T-helper 1 cell (primary cell): ENCODE measurements around the gene CAD.

Experiments
- DNase-seq, 5 donors: peaks; one replicate each; pipeline ENCODE4 v3.0.0-alpha.2; 2012 to 2020

The CAD gene

GRCh38 chr2:27231921-27232320, 14.8 kb downstream of the CAD start:
- no peak for DNase-seq

DNA sequence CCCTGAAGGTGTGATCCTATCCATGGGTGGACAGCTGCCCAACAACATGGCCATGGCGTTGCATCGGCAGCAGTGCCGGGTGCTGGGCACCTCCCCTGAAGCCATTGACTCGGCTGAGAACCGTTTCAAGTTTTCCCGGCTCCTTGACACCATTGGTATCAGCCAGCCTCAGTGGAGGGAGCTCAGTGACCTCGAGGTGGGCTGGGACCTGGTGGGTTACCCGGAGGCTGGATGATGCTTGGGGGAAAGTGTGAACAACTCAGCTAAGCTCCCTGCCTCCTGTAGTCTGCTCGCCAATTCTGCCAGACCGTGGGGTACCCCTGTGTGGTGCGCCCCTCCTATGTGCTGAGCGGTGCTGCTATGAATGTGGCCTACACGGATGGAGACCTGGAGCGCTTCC, 16.2 kb downstream of the CAD start:
- no peak for DNase-seq

- no peak for DNase-seq
Observed at GRCh38 chr2:27236136-27236535, 19.0 kb downstream of the CAD start.

DNA sequence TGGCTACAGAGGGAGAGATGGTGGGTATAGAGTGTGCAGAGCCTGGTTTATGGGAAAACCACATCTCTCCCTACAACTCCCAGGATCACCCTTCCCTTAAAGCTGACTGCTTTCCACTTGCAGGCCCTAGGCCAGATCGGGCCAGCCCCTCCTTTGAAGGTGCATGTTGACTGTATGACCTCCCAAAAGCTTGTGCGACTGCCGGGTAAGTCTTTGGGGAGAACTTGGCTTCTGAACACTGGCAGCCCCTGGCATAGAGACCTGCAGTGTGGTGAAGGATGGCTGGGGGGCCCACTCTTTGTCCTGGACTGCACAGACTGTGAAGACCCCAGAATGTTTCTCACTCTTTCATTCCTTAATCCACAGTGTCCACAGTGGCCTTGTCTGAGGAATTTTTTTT, 19.5 kb downstream of the CAD start:
- no peak for DNase-seq

DNA sequence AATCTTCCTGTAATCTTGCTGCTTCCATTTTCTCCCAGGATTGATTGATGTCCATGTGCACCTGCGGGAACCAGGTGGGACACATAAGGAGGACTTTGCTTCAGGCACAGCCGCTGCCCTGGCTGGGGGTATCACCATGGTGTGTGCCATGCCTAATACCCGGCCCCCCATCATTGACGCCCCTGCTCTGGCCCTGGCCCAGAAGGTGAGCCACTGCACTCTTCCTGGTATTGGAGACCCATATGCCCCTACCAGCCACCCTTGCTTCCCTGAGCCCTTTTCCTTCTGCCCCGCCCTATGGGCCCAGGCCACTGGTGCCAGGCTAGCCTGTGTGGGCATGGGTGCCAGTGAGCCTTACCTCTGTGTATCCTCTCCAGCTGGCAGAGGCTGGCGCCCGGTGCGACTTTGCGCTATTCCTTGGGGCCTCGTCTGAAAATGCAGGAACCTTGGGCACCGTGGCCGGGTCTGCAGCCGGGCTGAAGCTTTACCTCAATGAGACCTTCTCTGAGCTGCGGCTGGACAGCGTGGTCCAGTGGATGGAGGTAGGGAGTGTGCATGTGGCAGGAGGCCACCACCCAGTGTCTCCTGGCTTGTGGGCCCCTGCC, 20.3 kb downstream of the CAD start:
- DNase-seq = no peak

GRCh38 chr2:27238976-27239375, 21.8 kb downstream of the CAD start:
- DNase-seq = no peak

- no peak for DNase-seq
Observed at GRCh38 chr2:27240406-27240805, 23.2 kb downstream of the CAD start.

DNA sequence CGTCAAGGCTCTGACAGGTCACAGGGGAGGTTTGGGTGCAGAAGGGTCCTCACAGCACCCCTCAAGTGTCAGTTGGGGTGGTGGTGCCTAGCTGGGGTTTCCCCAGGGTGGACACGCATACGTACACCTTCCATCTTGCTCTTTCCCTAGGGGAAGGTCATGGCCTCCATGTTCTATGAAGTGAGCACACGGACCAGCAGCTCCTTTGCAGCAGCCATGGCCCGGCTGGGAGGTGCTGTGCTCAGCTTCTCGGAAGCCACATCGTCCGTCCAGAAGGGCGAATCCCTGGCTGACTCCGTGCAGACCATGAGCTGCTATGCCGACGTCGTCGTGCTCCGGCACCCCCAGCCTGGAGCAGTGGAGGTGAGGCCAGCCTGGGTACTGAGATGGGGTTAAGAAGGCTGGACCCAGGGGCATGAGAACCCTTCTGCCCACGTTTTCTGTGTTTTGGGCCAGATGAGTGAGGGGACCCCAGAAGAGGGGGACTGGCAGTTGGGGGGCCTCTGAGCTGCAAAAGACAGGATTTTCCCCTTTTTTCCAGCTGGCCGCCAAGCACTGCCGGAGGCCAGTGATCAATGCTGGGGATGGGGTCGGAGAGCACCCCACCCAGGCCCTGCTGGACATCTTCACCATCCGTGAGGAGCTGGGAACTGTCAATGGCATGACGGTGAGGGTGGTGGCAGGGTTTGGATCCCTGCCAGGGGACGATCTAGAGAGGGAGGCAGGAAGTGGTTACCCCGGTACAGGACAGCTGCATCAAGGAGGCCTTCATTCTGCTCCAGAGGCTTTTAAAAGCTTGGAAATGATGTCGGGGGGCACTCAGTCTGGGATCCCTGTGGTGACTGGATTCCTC, 24.8 kb downstream of the CAD start:
- no peak for DNase-seq

GRCh38 chr2:27242614-27242951, 25.4 kb downstream of the CAD start:
- DNase-seq = no peak

- no peak for DNase-seq
Observed at GRCh38 chr2:27243391-27244130, 26.4 kb downstream of the CAD start.

- no peak for DNase-seq
Observed at GRCh38 chr2:27245116-27245515, 27.9 kb downstream of the CAD start.

DNA sequence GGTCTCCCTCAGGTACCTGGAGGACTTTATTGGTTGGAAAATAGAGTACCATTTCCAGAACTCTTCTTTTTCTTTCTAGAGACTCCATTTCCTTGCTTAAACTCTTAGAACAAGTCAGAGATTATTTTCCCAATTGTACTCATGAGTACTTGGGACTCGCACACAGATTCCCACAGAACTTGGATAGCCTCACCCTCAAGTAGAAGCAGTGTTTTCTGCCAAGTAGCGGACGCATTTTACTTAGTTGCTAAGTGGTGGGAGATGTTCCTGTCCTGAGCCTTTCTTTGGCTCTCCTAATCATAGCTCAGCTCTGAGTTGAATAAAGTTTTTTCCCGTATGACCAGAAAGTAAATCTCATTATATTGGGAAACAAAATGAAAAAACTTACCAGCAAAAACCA, 28.5 kb downstream of the CAD start:
- no peak for DNase-seq

- no peak for DNase-seq
Observed at GRCh38 chr2:27247893-27248292, 30.7 kb downstream of the CAD start.

DNA sequence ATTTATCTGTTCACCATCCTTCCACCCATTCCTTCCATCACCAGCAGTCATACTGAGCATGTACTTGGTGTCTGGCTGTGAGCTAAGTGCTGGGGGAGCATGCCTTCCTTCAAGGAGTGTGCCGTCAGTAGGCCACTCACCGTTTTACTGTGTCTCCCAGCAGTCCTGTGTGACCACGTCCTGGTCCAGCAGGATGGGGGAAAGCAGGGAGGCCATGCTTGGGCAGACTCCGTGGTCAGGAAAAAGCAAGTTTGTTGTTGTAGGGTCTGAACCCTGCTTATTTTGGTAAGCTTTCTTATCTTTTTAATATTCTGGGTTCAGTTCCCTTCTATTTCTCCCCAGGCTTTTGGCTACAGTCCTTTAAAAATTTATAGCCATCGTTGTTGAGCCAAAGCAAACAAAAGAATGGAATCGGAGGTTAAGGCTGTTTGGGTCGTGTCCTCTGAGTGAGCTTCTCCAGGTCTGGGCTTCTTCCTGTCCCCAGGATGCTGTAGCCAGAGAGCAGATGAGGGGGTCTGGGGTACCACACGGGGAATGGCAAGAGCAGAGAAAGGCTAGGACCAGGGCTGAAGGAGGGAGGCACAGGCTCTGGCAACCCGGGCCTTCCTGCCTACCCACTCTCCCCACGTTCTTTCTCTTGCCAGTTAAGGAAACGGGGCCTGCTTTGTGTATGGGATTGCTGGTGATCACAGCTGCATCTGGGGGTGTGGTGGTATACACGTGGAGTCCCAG, 32.2 kb downstream of the CAD start:
- no peak for DNase-seq

- DNase-seq = peak in 3 of 5 donors; percentile 30 to 39 (median 35)
Observed at GRCh38 chr2:27249891-27250651, 32.9 kb downstream of the CAD start.

GRCh38 chr2:27250652-27251379, 33.6 kb downstream of the CAD start:
- DNase-seq = no peak

DNA sequence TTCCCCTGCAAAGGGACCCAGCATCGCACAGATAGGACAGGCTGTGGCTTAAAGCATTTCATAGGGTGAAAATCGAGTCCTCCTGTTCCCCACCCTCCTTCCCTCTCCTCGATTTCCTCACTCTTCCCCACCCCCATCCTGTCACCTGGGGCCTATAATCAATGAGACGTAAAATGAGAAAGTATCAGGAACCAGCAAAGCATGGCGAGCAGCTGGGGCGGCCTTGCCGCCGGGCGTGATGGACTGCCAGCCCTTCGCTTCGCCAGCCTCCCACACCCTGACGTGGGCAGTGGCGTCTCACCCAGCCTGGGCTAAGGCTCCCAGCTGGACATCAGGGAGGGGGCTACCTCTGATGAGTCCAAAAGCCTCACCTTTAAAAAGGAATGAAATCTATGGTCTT, 34.6 kb downstream of the CAD start:
- DNase-seq = no peak

- DNase-seq = no peak
Observed at GRCh38 chr2:27255187-27255586, 38.0 kb downstream of the CAD start.

DNA sequence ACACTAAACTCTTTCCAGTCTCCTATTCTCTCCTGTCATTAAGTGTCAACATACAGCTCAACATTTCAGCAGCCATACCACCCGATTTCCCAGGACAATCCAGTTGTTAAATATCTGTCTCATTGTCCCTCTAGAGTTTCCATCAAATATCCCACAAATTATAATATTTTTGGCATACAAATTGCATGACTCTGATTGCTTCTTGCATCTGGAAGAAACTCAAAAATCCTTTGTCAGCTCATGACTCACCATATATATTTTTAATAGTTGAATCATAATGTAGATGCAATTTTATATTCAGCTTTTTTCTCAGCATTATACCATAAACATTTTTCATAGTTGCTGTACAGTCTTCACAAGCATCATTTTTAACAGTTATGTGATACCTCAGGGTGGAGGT, 38.5 kb downstream of the CAD start:
- DNase-seq = no peak

DNA sequence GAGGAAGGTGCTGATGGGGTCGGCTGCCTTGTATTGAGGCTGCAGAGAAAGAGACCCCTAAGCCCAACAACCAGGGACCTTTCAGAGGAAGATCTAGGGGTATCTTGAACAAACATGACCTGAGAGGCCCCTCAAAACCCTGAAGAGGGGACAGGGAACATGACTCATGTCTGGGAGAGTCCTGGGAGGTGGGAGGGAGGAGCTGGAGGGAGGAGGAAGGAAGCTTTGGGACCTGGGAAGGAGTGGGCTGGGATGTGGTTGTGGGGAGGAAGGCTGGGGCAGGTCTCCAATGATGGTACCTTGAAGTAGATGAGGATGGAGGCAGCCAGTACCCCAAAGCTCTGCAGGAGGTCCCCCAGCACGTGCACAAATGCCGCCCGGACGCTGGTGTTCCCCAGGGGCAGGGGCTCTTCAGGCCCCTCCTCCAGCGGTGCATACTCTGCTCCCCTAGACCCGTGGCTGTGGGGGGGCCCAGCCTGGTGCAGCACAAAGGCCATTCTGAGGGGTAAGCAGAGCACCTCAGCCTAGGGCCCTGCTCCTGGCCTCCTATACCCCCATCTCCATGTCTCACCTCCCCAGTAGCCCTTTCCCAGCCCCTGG, 39.8 kb downstream of the CAD start:
- DNase-seq = no peak

- DNase-seq = no peak
Observed at GRCh38 chr2:27258051-27258450, 40.9 kb downstream of the CAD start.
